Measurements from ENCODE around the gene F8A3.
"Not testable (repeated sequence)": the region's sequence is repeated elsewhere in the genome, so short reads cannot be mapped to it uniquely, and the experiment has no call there.

Gene F8A3

DNA sequence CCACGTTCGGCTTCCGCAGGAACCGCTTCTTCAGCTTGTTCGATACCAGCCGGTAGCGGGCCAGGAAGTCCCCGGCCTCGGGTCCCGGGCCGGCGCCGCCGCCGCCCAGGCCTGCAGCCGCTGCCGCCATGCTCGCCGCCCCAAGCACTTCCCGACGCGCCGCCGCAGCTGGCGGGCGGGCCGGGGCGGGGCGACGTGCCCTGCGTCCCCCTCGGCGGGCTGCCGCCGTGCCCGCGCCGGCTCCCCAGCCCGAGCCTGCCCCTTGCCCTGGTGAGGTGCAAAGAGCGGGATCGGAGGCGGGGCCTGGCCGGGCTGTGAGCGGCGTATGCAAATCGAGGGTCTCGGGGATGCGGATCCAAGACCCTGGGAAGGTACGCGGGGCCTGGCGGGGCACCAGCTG is at the start of gene F8A3:
TSS of gene F8A3 (minus strand) at position 150 of the 400 bp plus-strand sequence. CDS start at position 130, 20 bp downstream.
- DNase-seq = not testable (repeated sequence)

GRCh38 chrX:155505296-155505695 is 46.9 kb upstream of the F8A3 start:
- DNase-seq = no peak

DNA sequence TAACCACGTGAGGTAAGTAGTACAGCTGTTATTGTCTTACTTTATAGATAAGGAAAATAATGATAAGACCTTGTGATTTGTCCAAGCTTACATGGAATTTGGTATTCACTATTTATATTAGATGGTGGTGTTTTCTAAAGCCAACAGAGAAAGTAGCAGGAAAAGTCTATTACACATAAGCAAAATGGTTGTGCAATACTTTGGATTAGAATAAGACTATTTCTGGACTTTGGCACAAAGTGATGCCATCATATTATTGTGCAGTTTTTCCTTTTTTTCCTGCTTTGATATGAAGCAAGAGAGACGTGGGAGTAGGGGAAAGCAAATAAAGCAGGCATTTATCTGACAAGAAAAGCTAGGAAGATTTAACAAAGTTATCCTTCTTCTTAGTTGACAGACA is 36.7 kb upstream of the F8A3 start:
- DNase-seq = not testable (repeated sequence)

DNA sequence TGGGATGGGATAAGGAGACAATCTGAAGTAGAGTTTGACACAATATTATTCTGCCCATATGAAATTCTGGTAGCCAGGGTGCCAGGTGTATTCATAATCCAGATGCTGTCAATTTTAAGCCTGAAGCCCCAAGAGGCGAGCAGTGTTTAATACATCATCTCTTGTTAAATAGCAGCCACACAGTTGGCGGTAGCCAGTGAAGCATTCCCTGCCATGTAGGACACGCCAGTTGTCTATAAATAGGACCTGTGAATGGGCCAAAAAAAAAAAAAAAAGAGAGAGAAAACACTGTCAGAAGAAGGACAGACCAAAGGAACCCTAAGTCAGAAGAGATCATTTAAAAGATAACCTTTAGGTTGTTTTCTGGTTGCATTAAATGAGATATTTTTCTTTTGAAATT is 33.0 kb upstream of the F8A3 start:
- not testable (repeated sequence) for DNase-seq

DNA sequence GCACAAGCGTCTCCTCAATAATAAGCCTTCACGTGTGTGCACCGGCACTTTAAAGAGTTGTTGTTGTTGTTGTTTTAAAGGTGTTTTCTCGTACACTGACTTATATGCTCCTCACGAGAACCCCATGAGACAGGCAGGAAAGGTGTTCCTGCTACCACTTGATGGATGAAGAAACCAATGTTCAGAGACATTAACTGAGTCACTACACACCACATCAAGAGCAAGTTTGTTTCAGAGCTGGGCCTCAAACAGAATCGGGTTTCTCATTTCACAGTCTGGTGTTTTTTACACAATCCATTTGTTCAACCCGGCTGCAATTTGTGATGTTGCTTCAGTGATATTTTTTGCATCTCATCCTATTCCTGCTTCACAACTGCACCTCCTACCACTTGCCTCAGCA is 18.7 kb upstream of the F8A3 start:
- DNase-seq = not testable (repeated sequence)

DNA sequence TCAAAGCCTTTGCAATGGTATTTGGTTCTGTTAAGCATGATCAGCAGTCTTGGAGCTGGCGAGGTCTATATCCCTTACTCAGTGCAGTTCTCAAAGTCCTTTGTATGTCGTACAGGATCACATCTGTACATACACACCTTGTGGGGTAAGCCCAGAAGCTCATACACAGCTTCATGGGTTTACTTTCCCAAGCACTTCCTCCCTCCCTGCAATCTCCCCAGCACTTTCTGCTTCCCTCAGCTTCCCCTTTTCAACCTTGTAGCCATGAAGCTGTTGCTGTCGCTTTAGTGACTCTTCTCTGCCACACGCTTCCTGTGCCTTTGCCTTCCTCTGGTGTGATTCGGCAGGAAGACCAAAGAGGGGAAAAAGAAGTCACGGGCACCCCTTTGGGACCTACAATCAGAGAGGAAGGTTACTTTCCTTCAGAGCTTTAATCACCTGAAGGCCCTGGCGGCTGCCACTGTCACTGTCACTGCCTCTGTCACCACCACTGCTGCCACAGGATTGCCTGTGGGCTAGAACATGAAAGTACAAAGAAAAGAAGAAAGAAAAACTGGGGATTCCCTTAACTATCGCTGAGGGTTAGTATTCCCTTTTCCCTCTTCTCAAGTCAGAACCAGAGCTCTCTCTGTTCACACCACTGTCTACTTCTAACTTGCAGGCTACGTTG is 8.0 kb upstream of the F8A3 start:
- DNase-seq = not testable (repeated sequence)

- DNase-seq = not testable (repeated sequence)
These were observed 2.1 kb upstream of the F8A3 start for GRCh38 chrX:155460501-155460900.

- DNase-seq = not testable (repeated sequence)
These were observed 516 bp downstream of the F8A3 start for GRCh38 chrX:155457761-155458447.

DNA sequence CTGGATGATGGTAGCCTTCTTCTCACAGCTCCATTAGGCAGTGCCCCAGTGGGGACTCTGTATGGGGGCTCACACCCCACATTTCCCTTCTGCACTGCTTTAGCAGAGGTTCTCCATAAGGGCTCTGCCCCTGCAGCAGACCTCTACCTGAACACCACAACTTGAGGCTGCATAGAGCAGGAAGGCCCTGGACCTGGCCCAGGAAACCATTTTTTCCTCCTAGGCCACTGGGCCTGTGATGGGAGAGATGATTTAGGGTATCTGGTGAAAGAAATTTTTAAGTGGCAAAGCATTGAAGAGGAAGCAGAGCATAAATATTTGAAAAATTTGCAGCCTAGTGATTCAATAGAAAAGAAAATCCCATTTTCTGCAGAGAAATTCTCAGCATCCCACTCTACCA is 17.3 kb downstream of the F8A3 start:
- DNase-seq = no peak

DNA sequence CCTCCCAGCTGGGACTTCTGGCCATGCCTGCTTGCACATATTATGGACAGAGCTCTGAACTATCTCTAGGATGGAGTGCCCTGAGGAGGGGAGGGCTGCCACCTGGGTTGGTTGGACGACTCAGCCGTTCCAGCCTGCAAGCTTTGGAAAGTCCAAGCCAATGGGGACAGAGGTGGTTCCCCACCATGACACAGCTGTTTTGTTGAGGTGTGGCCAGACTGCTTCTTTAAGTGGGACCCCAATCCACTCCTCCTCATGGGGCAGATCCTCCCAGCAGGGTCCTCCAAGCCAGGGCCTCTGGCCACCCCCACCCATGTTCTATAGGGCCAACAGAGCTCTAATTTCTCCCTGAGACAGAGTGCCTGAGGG is 22.7 kb downstream of the F8A3 start:
- DNase-seq = no peak

DNA sequence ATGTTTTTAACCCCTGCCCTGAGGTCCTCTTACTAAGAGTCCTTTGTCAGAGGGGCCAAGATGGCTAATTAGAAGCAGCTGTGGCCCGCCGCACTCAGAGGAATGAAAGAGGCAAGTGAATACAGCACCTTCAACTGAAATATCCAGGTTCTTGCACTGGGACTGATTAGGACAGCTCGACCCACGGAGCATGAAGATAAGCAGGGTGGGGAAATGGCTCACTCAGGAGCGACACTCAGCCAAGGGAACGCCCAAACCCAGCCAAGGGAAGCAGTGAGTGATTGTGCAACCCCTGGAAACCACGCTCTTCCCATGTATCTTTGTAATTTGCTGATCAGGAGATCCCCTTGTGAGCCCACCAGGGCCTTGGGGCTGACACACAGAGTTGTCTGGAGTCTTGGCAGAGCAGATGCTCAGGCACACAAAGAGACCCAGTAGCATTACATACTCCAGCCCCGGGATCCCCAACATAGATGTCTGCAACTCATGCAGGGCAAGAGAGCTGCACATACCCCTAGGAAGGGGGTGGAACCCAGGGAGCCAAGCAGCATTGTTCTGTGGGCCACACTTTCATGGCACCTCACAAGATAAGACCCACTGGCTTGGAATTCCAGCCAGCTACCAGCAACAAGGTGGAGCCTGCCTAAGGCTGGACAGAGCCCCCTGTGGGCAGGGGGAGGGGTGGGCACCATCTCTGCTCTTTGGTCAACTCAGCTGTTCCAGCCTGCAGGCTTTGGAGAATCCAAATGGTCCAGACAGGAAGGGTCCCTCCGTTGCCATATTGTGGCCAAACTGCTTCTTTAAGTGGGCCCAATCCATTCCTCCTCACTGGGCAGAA is 23.3 kb downstream of the F8A3 start:
- no peak for DNase-seq

DNA sequence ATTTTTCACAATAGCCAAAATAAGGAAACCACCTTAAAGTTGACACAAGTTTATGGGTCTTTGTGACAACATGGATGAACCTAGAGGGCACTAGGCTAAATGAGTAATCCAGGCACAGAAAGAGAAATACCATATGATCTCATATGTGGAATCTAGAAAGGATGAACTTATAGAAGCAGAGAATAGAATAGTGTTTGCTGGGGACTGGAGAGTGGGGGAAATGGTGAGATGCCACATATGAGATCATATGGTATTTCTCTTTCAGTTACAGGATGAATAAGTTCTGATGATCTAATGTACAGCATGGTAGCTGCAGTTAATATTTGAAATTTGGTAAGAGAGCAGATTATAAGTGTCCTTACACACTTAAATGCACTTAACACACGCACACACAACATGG is 40.7 kb downstream of the F8A3 start:
- DNase-seq = no peak

Data from CD4-positive, alpha-beta T cell treated with Interleukin-10 for 1 hour (primary cell).